ENCODE data around the gene OR4C3.
"Not testable (repeated sequence)": the region's sequence is repeated elsewhere in the genome, so short reads cannot be mapped to it uniquely, and the experiment has no call there.

DNA sequence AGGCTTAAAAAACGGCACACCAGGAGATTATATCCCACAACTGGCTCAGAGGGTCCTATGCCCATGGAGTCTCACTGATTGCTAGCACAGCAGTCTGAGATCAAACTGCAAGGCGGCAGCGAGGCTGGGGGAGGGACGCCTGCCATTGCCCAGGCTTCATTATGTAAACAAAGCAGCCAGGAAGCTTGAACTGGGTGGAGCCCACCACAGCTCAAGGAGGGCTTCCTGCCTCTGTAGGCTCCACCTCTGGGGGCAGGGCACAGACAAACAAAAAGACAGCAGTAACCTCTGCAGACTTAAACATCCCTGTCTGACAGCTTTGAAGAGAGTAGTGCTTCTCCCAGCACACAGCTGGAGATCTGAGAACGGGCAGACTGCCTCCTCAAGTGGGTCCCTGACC is 21.6 kb downstream of the OR4C3 start:
- TF ChIP-seq POLR2A (IDR thresholded peaks at IDR 0.05): not testable (repeated sequence)
- TF ChIP-seq, protein P1, sequence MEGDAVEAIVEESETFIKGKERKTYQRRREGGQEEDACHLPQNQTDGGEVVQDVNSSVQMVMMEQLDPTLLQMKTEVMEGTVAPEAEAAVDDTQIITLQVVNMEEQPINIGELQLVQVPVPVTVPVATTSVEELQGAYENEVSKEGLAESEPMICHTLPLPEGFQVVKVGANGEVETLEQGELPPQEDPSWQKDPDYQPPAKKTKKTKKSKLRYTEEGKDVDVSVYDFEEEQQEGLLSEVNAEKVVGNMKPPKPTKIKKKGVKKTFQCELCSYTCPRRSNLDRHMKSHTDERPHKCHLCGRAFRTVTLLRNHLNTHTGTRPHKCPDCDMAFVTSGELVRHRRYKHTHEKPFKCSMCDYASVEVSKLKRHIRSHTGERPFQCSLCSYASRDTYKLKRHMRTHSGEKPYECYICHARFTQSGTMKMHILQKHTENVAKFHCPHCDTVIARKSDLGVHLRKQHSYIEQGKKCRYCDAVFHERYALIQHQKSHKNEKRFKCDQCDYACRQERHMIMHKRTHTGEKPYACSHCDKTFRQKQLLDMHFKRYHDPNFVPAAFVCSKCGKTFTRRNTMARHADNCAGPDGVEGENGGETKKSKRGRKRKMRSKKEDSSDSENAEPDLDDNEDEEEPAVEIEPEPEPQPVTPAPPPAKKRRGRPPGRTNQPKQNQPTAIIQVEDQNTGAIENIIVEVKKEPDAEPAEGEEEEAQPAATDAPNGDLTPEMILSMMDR (IDR thresholded peaks at IDR 0.05 in 4 of 5, conservative IDR thresholded peaks at IDR 0.05 in 1 of 5): not testable (repeated sequence)
